Thyroid gland (tissue), 4 donors: ENCODE measurements around the gene FBXW4. TPM values are rescaled to one million over a fixed set of nuclear protein-coding genes. Genes with fewer than 3 reads are reported as not detected.

Source experiments
- DNase-seq, 2 donors: peaks; one replicate each; pipeline ENCODE4 v3.0.0-alpha.2; 2019
- H3K27ac ChIP-seq, 3 donors: fragments of 200-600 bp; sonication (generic); 1 replicate in 2 of 3; 2 replicates in 1 of 3; pipeline ENCODE4 v1.5.1; 2016 to 2019; ENCODE audit warnings: mild to moderate bottlenecking in 1 of 3, moderate library complexity in 1 of 3
- H3K27me3 ChIP-seq: fragments of 200-600 bp; sonication (generic); one replicate; pipeline ENCODE4 v1.5.1; 2019
- H3K36me3 ChIP-seq, 2 donors: fragments of 200-600 bp; sonication (generic); one replicate each; pipeline ENCODE4 v1.5.1; 2016 to 2019
- H3K4me1 ChIP-seq, 2 donors: fragments of 200-600 bp; sonication (generic); one replicate each; pipeline ENCODE4 v1.5.1; 2017 to 2019
- H3K4me3 ChIP-seq, 3 donors: fragments of 200-600 bp; sonication (generic); replicated peaks in 1 of 3; 1 replicate in 2 of 3; 2 replicates in 1 of 3; pipeline ENCODE4 v1.5.1; 2016; ENCODE audit warnings: mild to moderate bottlenecking in 1 of 3
- H3K9me3 ChIP-seq: fragments of 200-600 bp; sonication (generic); one replicate; pipeline ENCODE4 v1.5.1; 2017
- CTCF ChIP-seq, 6 experiments: fragments of 200-600 bp in 3 of 6; fragments of 450-650 bp in 3 of 6; sonication (generic) in 3 of 6; IDR thresholded peaks; one replicate each; pipeline ENCODE4 v1.5.1; 2016 to 2019; ENCODE audit warnings: antibody characterized with exemption in 6 of 6, mild to moderate bottlenecking in 2 of 6, inconsistent platforms in 1 of 6, moderate library complexity in 1 of 6
- POLR2A ChIP-seq, 2 donors: fragments of 450-650 bp; IDR thresholded peaks; one replicate each; pipeline ENCODE4 v1.6.1; 2017; ENCODE audit warnings: antibody characterized with exemption in 2 of 2, mild to moderate bottlenecking in 2 of 2, moderate library complexity in 1 of 2
- WGBS, 2 donors: methylation state at CpG; one replicate each; pipeline ENCODE4 v1.1.5; 2017; 5-methylcytosine and 5-hydroxymethylcytosine counted together
- intact Hi-C: fragments of 100-400 bp; cut with DNase I; formaldehyde crosslinking; loops from one replicate; pipeline ENCODE4 v1.15.1; 2023
- total RNA-seq, 4 donors: library from RNA; depleted of rRNA; stranded (reverse); fragments of >200 nt; gene quantifications; one replicate each; pipeline ENCODE4 v1.2.3, GENCODE V29; 2016

Gene FBXW4
- total RNA-seq, 4 donors from 2014 or later: 59.5 to 94.2 (median 72.2) TPM

- no peak overlapping the region for H3K27ac ChIP-seq
- intact Hi-C loops: no loop called here
- TF ChIP-seq POLR2A (IDR thresholded peaks at IDR 0.05): no peak
- no peak for TF ChIP-seq CTCF (IDR thresholded peaks at IDR 0.05)
- peak; percentile 37 to 53 for DNase-seq
- no peaks in the 10 kb centered on the region for H3K36me3 ChIP-seq
- 46 to 52% methylated on average over 7 of the region's 7 CpGs for WGBS, 2 donors
- H3K27me3 ChIP-seq: no peaks in the 10 kb centered on the region
- H3K4me1 ChIP-seq: peaks cover 33 to 37% of the 10 kb centered on the region in 2 donors
- no peak overlapping the region for H3K4me3 ChIP-seq
- H3K9me3 ChIP-seq: no peaks in the 10 kb centered on the region
Observed at GRCh38 chr10:101691081-101691480, 3.9 kb downstream of the FBXW4 start.

- Histone ChIP-seq H3K27me3 (no peaks in the 10 kb centered on the region), H3K9me3 (no peaks in the 10 kb centered on the region), H3K27ac (no peak overlapping the region), H3K4me3 (no peak overlapping the region), H3K4me1 (peaks cover 33 to 35% of the 10 kb centered on the region in 2 donors), H3K36me3 (no peaks in the 10 kb centered on the region)
- 72 to 73% methylated on average over 7 of the region's 7 CpGs for WGBS, 2 donors
- intact Hi-C loops: no loop called here
- TF ChIP-seq POLR2A (IDR thresholded peaks at IDR 0.05): no peak
- TF ChIP-seq CTCF (IDR thresholded peaks at IDR 0.05): no peak
- DNase-seq: peak in 1 of 2 donors; percentile 4
Observed at GRCh38 chr10:101690461-101690860, 4.5 kb downstream of the FBXW4 start.

DNA sequence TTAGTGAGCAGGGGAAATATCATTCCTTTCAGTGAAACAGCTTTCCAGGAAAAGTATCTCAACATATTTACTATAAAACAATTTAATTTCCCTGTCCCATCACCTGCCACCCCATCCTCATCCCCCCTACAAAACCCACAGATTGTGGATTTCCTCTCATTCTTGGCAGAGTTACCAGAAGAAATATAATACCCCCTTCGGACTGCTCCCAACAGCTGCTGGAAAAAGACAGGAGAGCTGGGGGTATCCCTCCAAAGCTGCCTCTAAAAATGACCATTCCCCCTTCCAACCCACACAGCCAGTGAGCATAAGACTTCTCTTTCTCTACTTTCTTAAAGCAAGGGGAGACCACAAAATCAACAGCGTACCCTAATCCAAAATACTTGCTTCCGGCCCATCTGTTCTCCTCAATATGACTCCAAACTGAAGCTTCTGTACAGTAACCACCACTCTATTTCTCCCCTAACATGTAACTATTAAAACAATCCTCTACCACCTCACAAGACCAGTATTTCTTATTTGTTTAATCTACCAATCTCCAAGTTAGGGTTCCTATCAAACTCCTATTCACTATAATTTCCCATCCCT is 7.8 kb downstream of the FBXW4 start:
- Histone ChIP-seq H3K4me3 (no peak overlapping the region), H3K36me3 (no peaks in the 10 kb centered on the region), H3K9me3 (no peaks in the 10 kb centered on the region), H3K27ac (no peak overlapping the region), H3K27me3 (no peaks in the 10 kb centered on the region), H3K4me1 (peaks cover 28 to 31% of the 10 kb centered on the region in 2 donors)
- intact Hi-C loops: no loop called here
- WGBS, 2 donors: 88 to 89% methylated on average over 3 of the region's 3 CpGs
- no peak for DNase-seq
- no peak for TF ChIP-seq CTCF (IDR thresholded peaks at IDR 0.05)
- TF ChIP-seq POLR2A (IDR thresholded peaks at IDR 0.05): no peak

DNA sequence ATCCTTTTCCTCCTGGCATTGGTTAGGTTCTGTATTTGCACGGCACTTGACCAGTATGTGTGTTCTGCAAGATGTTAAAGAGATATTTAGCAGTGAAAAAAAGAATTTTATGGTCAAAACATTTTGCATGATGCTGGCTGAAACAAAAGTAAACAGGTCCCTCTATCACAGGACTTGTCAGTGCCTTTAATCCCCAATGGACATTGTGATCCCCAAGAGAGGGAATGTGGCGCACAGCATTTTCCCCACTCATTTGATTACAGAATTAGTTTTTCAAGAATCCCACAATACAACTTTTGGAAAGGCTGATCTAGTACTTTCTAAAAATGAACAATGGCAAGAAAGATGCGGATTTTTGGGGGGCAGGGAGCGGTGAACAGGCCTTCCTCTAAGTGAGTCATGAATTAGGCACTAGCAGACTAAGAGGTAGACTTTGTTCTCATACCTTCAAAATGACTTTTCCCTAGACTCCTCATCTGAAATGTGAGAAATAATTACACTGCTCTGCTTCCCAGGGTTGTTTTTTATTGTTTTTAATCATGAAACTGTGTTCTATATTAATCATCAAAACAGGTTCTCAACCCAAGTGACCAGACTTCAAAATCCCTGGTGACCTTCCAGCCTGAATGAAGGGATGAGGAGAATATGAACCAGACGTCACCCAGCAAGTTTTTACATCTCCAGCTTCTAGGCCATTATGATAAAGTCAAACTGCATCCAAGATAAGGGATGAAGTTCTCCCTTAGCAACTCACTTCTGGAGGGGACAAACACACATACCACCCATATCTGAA is 8.6 kb downstream of the FBXW4 start:
- Histone ChIP-seq H3K9me3 (no peaks in the 10 kb centered on the region), H3K36me3 (no peaks in the 10 kb centered on the region), H3K27me3 (no peaks in the 10 kb centered on the region), H3K27ac (no peak overlapping the region), H3K4me3 (no peak overlapping the region), H3K4me1 (peaks cover 29 to 34% of the 10 kb centered on the region in 2 donors)
- intact Hi-C loops: no loop called here
- DNase-seq: no peak
- TF ChIP-seq CTCF (IDR thresholded peaks at IDR 0.05): no peak
- no peak for TF ChIP-seq POLR2A (IDR thresholded peaks at IDR 0.05)
- WGBS, 2 donors: 91 to 92% methylated on average over 5 of the region's 5 CpGs

DNA sequence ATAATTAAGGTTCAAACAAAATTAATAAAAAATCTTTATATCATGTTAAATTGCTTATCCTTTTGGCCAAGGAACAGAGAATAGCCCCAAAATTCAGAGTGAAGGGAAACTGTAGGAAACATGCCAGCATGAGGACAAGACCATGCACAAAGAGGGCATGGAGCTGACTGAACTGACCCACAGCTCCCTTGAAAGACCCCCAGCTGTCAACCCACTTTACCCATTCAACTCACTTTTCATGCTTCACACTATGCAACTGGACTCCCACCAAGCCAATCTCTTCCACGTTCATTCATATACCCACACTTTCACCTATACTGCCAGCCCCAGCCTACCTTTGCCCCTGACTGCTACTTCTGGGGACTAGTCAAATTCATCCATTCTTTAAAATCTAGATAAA is 10.2 kb downstream of the FBXW4 start:
- no peak for DNase-seq
- 90 to 98% methylated on average over 1 of the region's 1 CpG for WGBS, 2 donors
- no peaks in the 10 kb centered on the region for H3K36me3 ChIP-seq
- TF ChIP-seq CTCF (IDR thresholded peaks at IDR 0.05) (no peak), POLR2A (IDR thresholded peaks at IDR 0.05) (no peak)
- H3K9me3 ChIP-seq: no peaks in the 10 kb centered on the region
- H3K4me1 ChIP-seq: peaks cover 17 to 20% of the 10 kb centered on the region in 2 donors
- H3K27ac ChIP-seq: no peak overlapping the region
- intact Hi-C loops: no loop called here
- H3K4me3 ChIP-seq: no peak overlapping the region
- H3K27me3 ChIP-seq: no peaks in the 10 kb centered on the region
